NB4 (cell line): ENCODE data around the gene GSC2.

Experiments
- CTCF ChIP-seq: IDR thresholded peaks from one replicate; pipeline ENCODE4 v1.5.1; 2012; ENCODE audit warnings: low read depth, low read length
- MAX ChIP-seq: IDR thresholded peaks from 2 replicates; pipeline ENCODE4 v1.6.1; 2011; ENCODE audit warnings: low read depth, low read length
- POLR2A ChIP-seq: IDR thresholded peaks from 2 replicates; pipeline ENCODE4 v1.6.1; 2011; ENCODE audit warnings: mild to moderate bottlenecking; ENCODE audit not compliant: insufficient read length; ENCODE audit errors: extremely low read depth

GRCh38 chr22:19196841-19197612 is 46.9 kb upstream of the GSC2 start:
- no peak for TF ChIP-seq CTCF
- no peak for TF ChIP-seq POLR2A
- TF ChIP-seq MAX: no peak
